ENCODE measurements around the gene SETD1A.

Gene SETD1A

DNA sequence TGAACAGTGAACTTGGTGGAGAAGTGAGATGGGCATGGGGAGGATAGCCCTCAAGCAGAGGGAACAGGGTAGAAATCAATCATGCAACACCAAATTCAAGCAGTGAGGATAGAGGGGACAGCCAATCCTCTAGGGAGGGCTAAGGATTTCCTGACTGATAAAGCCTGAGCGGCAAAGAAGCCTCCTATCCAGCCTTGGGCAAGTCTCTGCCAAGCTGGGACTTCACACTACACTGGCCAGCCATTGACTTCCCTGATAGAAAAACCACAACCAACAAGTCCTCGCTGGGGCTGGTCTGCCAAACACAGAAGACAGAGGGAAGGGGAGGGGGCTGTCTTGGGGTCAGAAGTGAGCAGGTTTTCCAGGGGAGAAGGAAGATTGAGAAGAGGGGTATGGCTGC, 36.7 kb upstream of the SETD1A start:
- Histone ChIP-seq H3K4me3 (ENCODE audit: low read depth, low read length) (no peak overlapping the region), H3K27me3 (no peaks in the 10 kb centered on the region), H3K9me3 (no peaks in the 10 kb centered on the region), H3K4me1 (no peaks in the 10 kb centered on the region), H3K36me3 (no peaks in the 10 kb centered on the region)
- DNase-seq, result no peak
- TF ChIP-seq, protein P1, sequence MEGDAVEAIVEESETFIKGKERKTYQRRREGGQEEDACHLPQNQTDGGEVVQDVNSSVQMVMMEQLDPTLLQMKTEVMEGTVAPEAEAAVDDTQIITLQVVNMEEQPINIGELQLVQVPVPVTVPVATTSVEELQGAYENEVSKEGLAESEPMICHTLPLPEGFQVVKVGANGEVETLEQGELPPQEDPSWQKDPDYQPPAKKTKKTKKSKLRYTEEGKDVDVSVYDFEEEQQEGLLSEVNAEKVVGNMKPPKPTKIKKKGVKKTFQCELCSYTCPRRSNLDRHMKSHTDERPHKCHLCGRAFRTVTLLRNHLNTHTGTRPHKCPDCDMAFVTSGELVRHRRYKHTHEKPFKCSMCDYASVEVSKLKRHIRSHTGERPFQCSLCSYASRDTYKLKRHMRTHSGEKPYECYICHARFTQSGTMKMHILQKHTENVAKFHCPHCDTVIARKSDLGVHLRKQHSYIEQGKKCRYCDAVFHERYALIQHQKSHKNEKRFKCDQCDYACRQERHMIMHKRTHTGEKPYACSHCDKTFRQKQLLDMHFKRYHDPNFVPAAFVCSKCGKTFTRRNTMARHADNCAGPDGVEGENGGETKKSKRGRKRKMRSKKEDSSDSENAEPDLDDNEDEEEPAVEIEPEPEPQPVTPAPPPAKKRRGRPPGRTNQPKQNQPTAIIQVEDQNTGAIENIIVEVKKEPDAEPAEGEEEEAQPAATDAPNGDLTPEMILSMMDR (IDR thresholded peaks at IDR 0.05; ENCODE audit: low read depth, low read length), result no peak

DNA sequence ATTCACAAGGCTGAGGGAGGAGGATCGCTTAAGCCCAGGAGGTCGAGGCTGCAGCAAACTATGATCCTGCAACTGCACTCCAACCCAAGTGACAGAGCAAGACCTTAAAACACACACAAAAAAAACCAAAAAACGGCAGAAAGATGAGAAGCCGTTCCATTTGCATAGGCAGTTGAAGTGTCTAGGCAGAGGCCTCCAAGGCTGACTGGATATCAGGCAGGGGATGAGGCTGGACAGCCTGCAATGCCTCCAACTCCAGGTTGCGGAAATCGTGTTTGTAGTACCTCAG, 36.2 kb upstream of the SETD1A start:
- Histone ChIP-seq H3K27me3 (no peaks in the 10 kb centered on the region), H3K9me3 (no peaks in the 10 kb centered on the region), H3K4me3 (ENCODE audit: low read depth, low read length) (no peak overlapping the region), H3K36me3 (no peaks in the 10 kb centered on the region), H3K4me1 (no peaks in the 10 kb centered on the region)
- TF ChIP-seq, protein P1 (IDR thresholded peaks at IDR 0.05; ENCODE audit: low read depth, low read length), result no peak
- DNase-seq, result no peak

DNA sequence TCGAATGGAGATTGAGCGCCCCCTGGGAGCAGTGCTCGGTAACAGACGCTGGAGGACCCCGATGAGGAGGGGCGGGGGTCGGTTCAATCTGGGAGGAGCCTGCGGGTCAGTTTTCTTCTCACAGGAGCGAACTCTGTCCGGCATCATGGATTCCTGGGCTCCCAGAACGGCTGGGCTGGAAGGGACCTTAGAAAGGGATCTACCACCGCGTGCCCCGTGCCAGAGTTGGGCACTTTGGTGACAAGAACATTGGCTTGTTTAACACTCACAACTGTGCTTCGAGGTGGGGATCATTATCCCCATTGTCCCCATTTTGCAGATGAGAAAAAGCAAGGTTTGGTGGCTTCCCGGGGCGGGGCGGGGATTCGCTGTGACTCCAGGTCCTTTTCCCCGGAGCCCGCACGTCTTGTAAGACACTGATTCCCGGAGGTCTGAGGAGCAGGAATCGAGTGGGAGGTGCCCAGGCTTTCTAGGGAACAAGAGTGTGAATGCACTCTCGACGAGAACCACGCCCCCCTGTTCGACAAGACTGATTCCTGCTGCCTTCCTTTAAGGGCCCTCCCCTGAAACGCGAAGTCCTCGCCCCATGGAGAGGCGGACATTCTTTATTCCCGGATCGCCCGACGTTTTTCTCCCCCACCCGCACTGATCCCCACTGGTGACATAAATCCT, 35.7 kb upstream of the SETD1A start:
- TF ChIP-seq, protein P1 (IDR thresholded peaks at IDR 0.05; ENCODE audit: low read depth, low read length), result peak; percentile 92
- peak; percentile 94 for DNase-seq
- H3K36me3 ChIP-seq, result no peaks in the 10 kb centered on the region
- H3K4me1 ChIP-seq, result no peaks in the 10 kb centered on the region
- H3K9me3 ChIP-seq, result no peaks in the 10 kb centered on the region
- H3K4me3 ChIP-seq (ENCODE audit: low read depth, low read length), result peak overlapping the region; percentile 77
- no peaks in the 10 kb centered on the region for H3K27me3 ChIP-seq

DNA sequence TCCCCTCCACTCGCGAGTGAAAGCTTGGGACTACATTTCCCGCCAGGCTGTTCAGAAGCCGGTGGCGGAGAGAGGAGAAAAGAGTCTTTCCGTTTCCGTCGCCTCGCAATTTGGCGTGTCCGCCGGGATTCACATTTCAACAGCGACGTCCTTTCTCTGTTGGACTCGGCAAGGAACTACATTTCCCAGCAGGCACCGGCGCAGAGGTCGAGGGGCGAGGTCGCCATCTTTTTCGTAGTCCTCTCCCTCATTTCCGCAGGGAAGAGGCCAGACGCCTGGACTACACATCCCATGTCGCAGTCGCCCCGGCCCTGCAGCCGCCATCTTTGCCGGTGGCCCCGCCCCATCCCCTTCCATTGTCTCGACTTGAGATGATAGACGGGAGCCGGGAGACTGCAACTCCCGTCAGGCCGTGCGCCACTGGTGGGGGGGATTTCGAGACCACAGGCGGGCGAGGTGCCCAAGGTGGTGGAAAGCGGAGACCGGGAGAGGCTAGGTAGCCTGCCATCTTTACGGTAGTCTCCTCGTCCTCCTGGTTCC, 35.1 kb upstream of the SETD1A start:
- Histone ChIP-seq H3K9me3 (no peaks in the 10 kb centered on the region), H3K4me3 (ENCODE audit: low read depth, low read length) (peak overlapping the region; percentile 99), H3K27me3 (no peaks in the 10 kb centered on the region), H3K4me1 (peaks cover under 1% of the 10 kb centered on the region; the same call in 1 of the 2 replicates), H3K36me3 (no peaks in the 10 kb centered on the region)
- TF ChIP-seq, protein P1 (IDR thresholded peaks at IDR 0.05; ENCODE audit: low read depth, low read length), result no peak
- DNase-seq, result peak; percentile 99

DNA sequence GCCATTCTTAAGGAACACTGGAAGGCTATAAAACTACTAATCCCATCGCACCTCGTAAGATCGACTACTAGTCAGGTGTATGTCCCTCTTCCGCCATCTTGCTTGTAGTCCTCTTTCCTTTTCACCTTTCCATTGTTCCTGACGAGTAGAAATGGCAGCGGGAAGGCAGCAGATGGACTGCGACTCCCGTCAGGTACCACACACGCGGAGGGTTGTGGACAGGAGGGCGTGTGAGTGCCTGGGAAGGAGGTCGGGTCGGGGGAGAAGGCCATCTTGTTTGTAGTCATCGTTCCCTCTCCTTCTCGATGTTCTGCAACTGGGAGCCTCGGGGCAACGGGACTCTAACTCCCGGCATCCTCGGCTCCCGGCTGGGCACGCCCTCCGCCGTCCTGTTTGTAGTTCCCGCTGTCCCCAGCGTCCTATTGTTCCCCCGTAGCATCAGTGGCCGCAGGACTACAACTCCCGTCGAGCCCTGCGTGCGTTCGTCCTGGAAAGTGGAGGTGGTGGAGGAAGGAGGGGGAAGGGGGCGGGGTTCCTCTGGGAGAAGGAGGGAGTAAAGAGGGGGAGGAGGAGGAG, 34.5 kb upstream of the SETD1A start:
- Histone ChIP-seq H3K27me3 (no peaks in the 10 kb centered on the region), H3K36me3 (no peaks in the 10 kb centered on the region), H3K4me1 (peaks cover 3% of the 10 kb centered on the region; the same call in 1 of the 2 replicates), H3K9me3 (no peaks in the 10 kb centered on the region), H3K4me3 (ENCODE audit: low read depth, low read length) (peak overlapping the region; percentile 99)
- TF ChIP-seq, protein P1 (IDR thresholded peaks at IDR 0.05; ENCODE audit: low read depth, low read length), result no peak
- peak; percentile 99 for DNase-seq

DNA sequence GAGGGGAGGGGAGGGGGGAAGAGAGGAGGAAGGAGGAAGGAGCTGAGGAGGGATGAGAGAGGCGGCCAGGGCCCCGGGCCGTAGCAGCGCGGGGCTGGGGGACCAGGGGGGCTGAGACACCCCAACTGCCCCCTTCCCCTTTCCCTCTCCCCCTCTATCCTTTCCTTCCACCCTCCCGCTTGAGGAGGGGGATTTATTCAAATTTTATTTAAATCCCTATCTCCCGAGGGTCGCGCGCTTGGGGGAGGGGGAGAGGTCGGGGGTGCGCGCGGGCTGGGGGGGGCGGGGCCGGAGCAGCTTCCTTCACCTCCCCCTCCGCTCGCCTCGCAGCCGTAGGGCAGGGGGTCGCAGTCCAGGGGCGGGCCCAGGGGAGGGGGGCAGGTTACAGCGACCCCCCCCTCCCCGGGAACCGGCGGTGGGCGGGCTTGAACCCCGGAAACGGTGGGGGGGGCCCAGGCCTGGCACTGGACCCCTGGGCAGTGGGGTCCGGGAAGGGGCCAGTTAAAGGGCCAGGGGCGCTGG, 33.9 kb upstream of the SETD1A start, which contains the start of gene FBXL19:
Gene FBXL19 (plus strand): TSS at position 19 of the 522 bp plus-strand sequence. CDS start 2,183 bp downstream, outside the sequence.
- Histone ChIP-seq H3K4me1 (peaks cover 3% of the 10 kb centered on the region; the same call in 1 of the 2 replicates), H3K9me3 (no peaks in the 10 kb centered on the region), H3K27me3 (no peaks in the 10 kb centered on the region), H3K36me3 (no peaks in the 10 kb centered on the region), H3K4me3 (ENCODE audit: low read depth, low read length) (peak within 1 kb of the TSS; percentile 99)
- peak; percentile 53 for DNase-seq
- TF ChIP-seq, protein P1 (IDR thresholded peaks at IDR 0.05; ENCODE audit: low read depth, low read length), result no peak
